HG02610 (cell line): ENCODE measurements around the gene PDGFD.

Experiments used
- ATAC-seq: cut with Tn5 transposase; IDR thresholded peaks from one replicate; pipeline ENCODE4 v1.9.1; 2021; ENCODE audit warnings: mild to moderate bottlenecking, moderate library complexity; ENCODE audit not compliant: unreplicated experiment

Gene PDGFD

GRCh38 chr11:104095791-104096190 is 68.2 kb downstream of the PDGFD start:
- ATAC-seq, result no peak

GRCh38 chr11:104094576-104094975 is 69.4 kb downstream of the PDGFD start:
- ATAC-seq, result no peak

- no peak for ATAC-seq
Observed at GRCh38 chr11:104093426-104094280, 70.3 kb downstream of the PDGFD start.

- ATAC-seq, result no peak
Observed at GRCh38 chr11:104092744-104093143, 71.2 kb downstream of the PDGFD start.

GRCh38 chr11:104091281-104092096 is 72.5 kb downstream of the PDGFD start:
- ATAC-seq, result no peak

- no peak for ATAC-seq
Observed at GRCh38 chr11:104090767-104091166, 73.2 kb downstream of the PDGFD start.

- ATAC-seq, result no peak
Observed at GRCh38 chr11:104089481-104089880, 74.5 kb downstream of the PDGFD start.

- no peak for ATAC-seq
Observed at GRCh38 chr11:104086621-104087020, 77.3 kb downstream of the PDGFD start.

GRCh38 chr11:104078995-104079394 is 85.0 kb downstream of the PDGFD start:
- no peak for ATAC-seq

- ATAC-seq, result no peak
Observed at GRCh38 chr11:104078245-104078644, 85.7 kb downstream of the PDGFD start.

- ATAC-seq, result no peak
Observed at GRCh38 chr11:104076455-104076854, 87.5 kb downstream of the PDGFD start.

GRCh38 chr11:104075706-104076105 is 88.2 kb downstream of the PDGFD start:
- ATAC-seq, result no peak

- ATAC-seq, result no peak
Observed at GRCh38 chr11:104075091-104075490, 88.9 kb downstream of the PDGFD start.

- ATAC-seq, result peak; percentile 94
Observed at GRCh38 chr11:104073950-104074705, 89.8 kb downstream of the PDGFD start.

GRCh38 chr11:104067534-104067933 is 96.4 kb downstream of the PDGFD start:
- ATAC-seq, result no peak

- no peak for ATAC-seq
Observed at GRCh38 chr11:104064034-104064630, 99.8 kb downstream of the PDGFD start.

- no peak for ATAC-seq
Observed at GRCh38 chr11:104061853-104062521, 102.0 kb downstream of the PDGFD start.

- ATAC-seq, result peak; percentile 67
Observed at GRCh38 chr11:104060820-104061219, 103.1 kb downstream of the PDGFD start.

GRCh38 chr11:104060004-104060794 is 103.7 kb downstream of the PDGFD start:
- no peak for ATAC-seq
